IMR-90 (cell line): ENCODE measurements around the gene CACNA1D. TPM values are rescaled to one million over a fixed set of nuclear protein-coding genes. Genes with fewer than 3 reads are reported as not detected.

ENCODE experiments used
- ATAC-seq: fragments of 200-7000 bp; cut with Tn5 transposase; 2 replicates; pipeline ENCODE4 v1.9.1; 2020; ENCODE audit warnings: low read depth, mild to moderate bottlenecking, moderate library complexity
- BruUV-seq: library from RNA; stranded (reverse); fragments of 400-500 nt; replicated peaks from 2 replicates; lab custom pipeline; 2021; lab: Mats Ljungman, UMichigan
- CTCF ChIA-PET: fragments of 300-600 bp; formaldehyde crosslinking; extraction: SDS; loops from one replicate; lab custom pipeline; 2021; ENCODE audit warnings: antibody characterized with exemption; lab: Yijun Ruan, JAX
- POLR2A ChIA-PET: fragments of 300-600 bp; sonication (Branson Sonifier 250); formaldehyde crosslinking; loops from one replicate; lab custom pipeline; 2022; ENCODE audit warnings: antibody characterized with exemption; ENCODE audit not compliant: unreplicated experiment; lab: Charles Lee
- DNase-seq: peaks from one replicate; pipeline ENCODE4 v3.0.0; 2013
- H2AFZ ChIP-seq: replicated peaks from 2 replicates; pipeline ENCODE3; 2013; ENCODE audit warnings: low read length, mild to moderate bottlenecking; ENCODE audit not compliant: poor library complexity
- H2AK5ac ChIP-seq: 2 replicates; pipeline ENCODE4 v1.6.1; 2013; ENCODE audit warnings: low read depth, low read length, inconsistent platforms
- H2AK9ac ChIP-seq: replicated peaks from 2 replicates; pipeline ENCODE3; 2013; ENCODE audit warnings: mild to moderate bottlenecking, low read depth, low read length, moderate library complexity; ENCODE audit not compliant: poor library complexity
- H2BK120ac ChIP-seq: 2 replicates; pipeline ENCODE4 v1.6.1; 2013; ENCODE audit warnings: low read depth, low read length, inconsistent platforms
- H2BK15ac ChIP-seq: 3 replicates; pipeline ENCODE4 v1.6.1; 2013; ENCODE audit warnings: low read depth, low read length, inconsistent platforms
- H2BK20ac ChIP-seq: 2 replicates; pipeline ENCODE4 v1.6.1; 2013; ENCODE audit warnings: low read depth, mild to moderate bottlenecking, inconsistent platforms, low read length, moderate library complexity
- H2BK5ac ChIP-seq: 2 replicates; pipeline ENCODE4 v1.6.1; 2013; ENCODE audit warnings: mild to moderate bottlenecking, low read depth, low read length, inconsistent platforms; ENCODE audit not compliant: poor library complexity, severe bottlenecking
- H3K14ac ChIP-seq: replicated peaks from 2 replicates; pipeline ENCODE4 v1.6.1; 2013; ENCODE audit warnings: low read depth, low read length, inconsistent platforms
- H3K18ac ChIP-seq: 2 replicates; pipeline ENCODE4 v1.6.1; 2013; ENCODE audit warnings: low read depth, low read length, control low read depth
- H3K23ac ChIP-seq: 2 replicates; pipeline ENCODE4 v1.6.1; 2013; ENCODE audit warnings: low read depth, low read length, inconsistent platforms
- H3K27ac ChIP-seq: 2 replicates; pipeline ENCODE4 v1.5.1; 2013; ENCODE audit warnings: mild to moderate bottlenecking, control low read depth, low read length; ENCODE audit not compliant: insufficient read depth
- H3K27me3 ChIP-seq: 2 replicates; pipeline ENCODE4 v1.6.1; 2013; ENCODE audit warnings: low read length; ENCODE audit not compliant: control insufficient read depth, insufficient read depth
- H3K36me3 ChIP-seq: 2 replicates; pipeline ENCODE4 v1.6.1; 2013; ENCODE audit warnings: low read length, mixed read lengths; ENCODE audit not compliant: control insufficient read depth, insufficient read depth
- H3K4ac ChIP-seq: 2 replicates; pipeline ENCODE4 v1.6.1; 2013; ENCODE audit warnings: low read depth, low read length, inconsistent platforms
- H3K4me1 ChIP-seq: 2 replicates; pipeline ENCODE4 v1.6.1; 2013; ENCODE audit warnings: low read length, mixed read lengths; ENCODE audit not compliant: control insufficient read depth, insufficient read depth
- H3K4me2 ChIP-seq: 2 replicates; pipeline ENCODE4 v1.6.1; 2013; ENCODE audit warnings: low read depth, mild to moderate bottlenecking, control low read depth, low read length, moderate library complexity
- H3K4me3 ChIP-seq: 2 replicates; pipeline ENCODE4 v1.5.1; 2013; ENCODE audit warnings: low read depth, mild to moderate bottlenecking, control low read depth, low read length, moderate library complexity; ENCODE audit not compliant: insufficient read depth
- H3K56ac ChIP-seq: 2 replicates; pipeline ENCODE4 v1.6.1; 2013; ENCODE audit warnings: low read length, inconsistent platforms; ENCODE audit not compliant: insufficient read depth; ENCODE audit errors: extremely low read depth
- H3K79me1 ChIP-seq, 2 experiments: 2 replicates each; pipeline ENCODE4 v1.6.1; 2013; ENCODE audit warnings: low read length in 2 of 2, inconsistent platforms in 1 of 2, low read depth in 1 of 2
- H3K9ac ChIP-seq: 2 replicates; pipeline ENCODE4 v1.6.1; 2013; ENCODE audit warnings: low read depth, low read length, control low read depth
- H3K9me1 ChIP-seq: 2 replicates; pipeline ENCODE4 v1.6.1; 2013; ENCODE audit warnings: low read length, inconsistent platforms; ENCODE audit not compliant: insufficient read depth
- H3K9me3 ChIP-seq: 2 replicates; pipeline ENCODE4 v1.6.1; 2013; ENCODE audit warnings: low read length; ENCODE audit not compliant: control insufficient read depth, insufficient read depth
- H4K20me1 ChIP-seq: 2 replicates; pipeline ENCODE4 v1.6.1; 2013; ENCODE audit warnings: low read length, inconsistent platforms; ENCODE audit not compliant: insufficient read depth
- H4K5ac ChIP-seq: 2 replicates; pipeline ENCODE4 v1.6.1; 2013; ENCODE audit warnings: mild to moderate bottlenecking, low read depth, low read length, control low read depth
- H4K8ac ChIP-seq, 2 experiments: 2 replicates each; pipeline ENCODE4 v1.6.1; 2013; ENCODE audit warnings: low read depth in 2 of 2, low read length in 2 of 2, control low read depth in 1 of 2, inconsistent platforms in 1 of 2
- H4K91ac ChIP-seq: 2 replicates; pipeline ENCODE4 v1.6.1; 2013; ENCODE audit warnings: low read depth, low read length, inconsistent platforms; ENCODE audit not compliant: insufficient read depth
- BHLHE40 ChIP-seq: fragments of 150-350 bp; IDR thresholded peaks from 2 replicates; pipeline ENCODE4 v1.6.1; 2016; ENCODE audit warnings: mild to moderate bottlenecking, low read depth, low read length
- CEBPB ChIP-seq: IDR thresholded peaks from 2 replicates; pipeline ENCODE4 v1.6.1; 2012; ENCODE audit warnings: low read depth, low read length, improper control_type of control experiment
- CHD1 ChIP-seq: IDR thresholded peaks from 2 replicates; pipeline ENCODE4 v1.6.1; 2012; ENCODE audit warnings: low read depth, low read length, improper control_type of control experiment
- ELK1 ChIP-seq: fragments of 150-350 bp; IDR thresholded peaks from 2 replicates; pipeline ENCODE4 v1.6.1; 2016; ENCODE audit warnings: low read depth, mild to moderate bottlenecking, low read length, moderate library complexity, borderline replicate concordance
- FOS ChIP-seq: fragments of 150-350 bp; IDR thresholded peaks from 2 replicates; pipeline ENCODE4 v1.6.1; 2016; ENCODE audit warnings: low read depth, low read length
- MAFK ChIP-seq: IDR thresholded peaks from 2 replicates; pipeline ENCODE4 v1.6.1; 2012; ENCODE audit warnings: low read depth, low read length, improper control_type of control experiment
- MAZ ChIP-seq: IDR thresholded peaks from 2 replicates; pipeline ENCODE4 v1.6.1; 2012; ENCODE audit warnings: low read depth, mild to moderate bottlenecking, low read length, improper control_type of control experiment, moderate library complexity, borderline replicate concordance
- MXI1 ChIP-seq: IDR thresholded peaks from 2 replicates; pipeline ENCODE4 v1.6.1; 2012; ENCODE audit warnings: low read depth, mild to moderate bottlenecking, low read length, moderate library complexity, borderline replicate concordance
- NFE2L2 ChIP-seq: fragments of 150-350 bp; IDR thresholded peaks from 2 replicates; pipeline ENCODE4 v1.6.1; 2016; ENCODE audit warnings: low read depth, mild to moderate bottlenecking, low read length
- POLR2A ChIP-seq: IDR thresholded peaks from 2 replicates; pipeline ENCODE4 v1.6.1; 2012; ENCODE audit warnings: mild to moderate bottlenecking, low read depth, low read length
- RAD21 ChIP-seq: IDR thresholded peaks from 2 replicates; pipeline ENCODE4 v1.6.1; 2012; ENCODE audit warnings: low read length, improper control_type of control experiment
- RCOR1 ChIP-seq: IDR thresholded peaks from 2 replicates; pipeline ENCODE4 v1.6.1; 2012; ENCODE audit warnings: mild to moderate bottlenecking, low read length, improper control_type of control experiment; ENCODE audit not compliant: insufficient replicate concordance
- RFX5 ChIP-seq: IDR thresholded peaks from 2 replicates; pipeline ENCODE4 v1.8.0; 2012; ENCODE audit warnings: low read depth, mild to moderate bottlenecking, low read length, moderate library complexity
- SMC3 ChIP-seq: fragments of 150-350 bp; IDR thresholded peaks from 2 replicates; pipeline ENCODE4 v1.6.1; 2016; ENCODE audit warnings: low read depth, mild to moderate bottlenecking, antibody characterized with exemption, low read length, moderate library complexity
- WGBS, 2 experiments: methylation state at CpG; one replicate each; pipeline versions ENCODE4 v1.1.5 to v1.1.7; 2013; ENCODE audit warnings: missing lambda C conversion rate in 2 of 2; ENCODE audit not compliant: insufficient read length in 1 of 2; ENCODE audit errors: extremely low coverage in 2 of 2; 5-methylcytosine and 5-hydroxymethylcytosine counted together
- dilution Hi-C: fragments of 300-500 bp; cut with HindIII; formaldehyde crosslinking; loops from one replicate; pipeline ENCODE4 v1.14.3; 2018; ENCODE audit warnings: low sequenced_read_pairs; ENCODE audit not compliant: unreplicated experiment
- in situ Hi-C: fragments of 300-500 bp; cut with MboI; formaldehyde crosslinking; loops from 3 replicates; pipeline ENCODE4 v1.14.3; 2019; ENCODE audit warnings: low sequenced_read_pairs, inconsistent platforms, mixed read lengths
- intact Hi-C: fragments of 100-400 bp; cut with micrococcal nuclease; formaldehyde crosslinking; loops from 2 replicates; pipeline ENCODE4 v1.10.0; 2022
- polyA plus RNA-seq, 3 experiments: library from polyadenylated mRNA; depleted of rRNA; stranded (reverse); fragments of >200 nt; gene quantifications; 2 replicates each; pipeline ENCODE4 v1.2.3, GENCODE V29; 2012; ENCODE audit warnings: low replicate concordance in 1 of 3
- total RNA-seq: library from RNA; depleted of rRNA; stranded (reverse); fragments of >200 nt; gene quantifications from 2 replicates; pipeline ENCODE4 v1.2.3, GENCODE V29; 2012
- TF ChIP-seq, protein P1 (sequence below): fragments of 150-350 bp; IDR thresholded peaks from 2 replicates; pipeline ENCODE4 v1.6.1; 2017; ENCODE audit warnings: mild to moderate bottlenecking, antibody characterized with exemption, low read length, low read depth
- TF ChIP-seq, protein P2 (sequence below): conservative IDR thresholded peaks from 2 replicates; pipeline ENCODE4 v1.5.1; 2012; ENCODE audit warnings: mild to moderate bottlenecking, low read depth, low read length, improper control_type of control experiment

Gene CACNA1D
- total and polyA plus RNA-seq, 2 of the 4 experiments (the other 2 are of a cell fraction) = 0.07 TPM; not detected in 1

GRCh38 chr3:53791317-53791716 lies 296.9 kb downstream of the CACNA1D start:
- in situ Hi-C loops (no loop called here), intact Hi-C loops (no loop called here), dilution Hi-C loops (no loop called here)
- Histone ChIP-seq H2BK20ac (no peak overlapping the region), H2BK120ac (no peak overlapping the region), H3K14ac (no peak overlapping the region), H3K18ac (no peak overlapping the region), H4K91ac (no peak overlapping the region), H3K9ac (no peak overlapping the region), H2AK9ac (no peak overlapping the region), H3K9me1 (no peaks in the 10 kb centered on the region), H3K9me3 (no peaks in the 10 kb centered on the region), H4K5ac (no peak overlapping the region), H2BK15ac (no peak overlapping the region), H3K27me3 (peaks cover 15% of the 10 kb centered on the region), H3K27ac (no peak overlapping the region), H3K36me3 (no peaks in the 10 kb centered on the region), H2AK5ac (no peak overlapping the region), H2BK5ac (no peak overlapping the region), H3K4me1 (no peaks in the 10 kb centered on the region), H3K23ac (no peak overlapping the region), H4K20me1 (no peaks in the 10 kb centered on the region), H2AFZ (no peak overlapping the region), H3K4me3 (no peak overlapping the region), H3K79me1 (no peaks in the 10 kb centered on the region), H3K56ac (no peak overlapping the region), H3K4me2 (no peak overlapping the region), H4K8ac (no peak overlapping the region), H3K4ac (no peak overlapping the region)
- TF ChIP-seq BHLHE40 (no peak), FOS (no peak), SMC3 (no peak), NFE2L2 (no peak), RCOR1 (no peak), CEBPB (no peak), ELK1 (no peak), RAD21 (no peak), CHD1 (no peak), POLR2A (no peak), MAFK (no peak), MXI1 (no peak), RFX5 (no peak), MAZ (no peak)
- TF ChIP-seq, protein P1, sequence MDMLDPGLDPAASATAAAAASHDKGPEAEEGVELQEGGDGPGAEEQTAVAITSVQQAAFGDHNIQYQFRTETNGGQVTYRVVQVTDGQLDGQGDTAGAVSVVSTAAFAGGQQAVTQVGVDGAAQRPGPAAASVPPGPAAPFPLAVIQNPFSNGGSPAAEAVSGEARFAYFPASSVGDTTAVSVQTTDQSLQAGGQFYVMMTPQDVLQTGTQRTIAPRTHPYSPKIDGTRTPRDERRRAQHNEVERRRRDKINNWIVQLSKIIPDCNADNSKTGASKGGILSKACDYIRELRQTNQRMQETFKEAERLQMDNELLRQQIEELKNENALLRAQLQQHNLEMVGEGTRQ = no peak
- TF ChIP-seq, protein P2, sequence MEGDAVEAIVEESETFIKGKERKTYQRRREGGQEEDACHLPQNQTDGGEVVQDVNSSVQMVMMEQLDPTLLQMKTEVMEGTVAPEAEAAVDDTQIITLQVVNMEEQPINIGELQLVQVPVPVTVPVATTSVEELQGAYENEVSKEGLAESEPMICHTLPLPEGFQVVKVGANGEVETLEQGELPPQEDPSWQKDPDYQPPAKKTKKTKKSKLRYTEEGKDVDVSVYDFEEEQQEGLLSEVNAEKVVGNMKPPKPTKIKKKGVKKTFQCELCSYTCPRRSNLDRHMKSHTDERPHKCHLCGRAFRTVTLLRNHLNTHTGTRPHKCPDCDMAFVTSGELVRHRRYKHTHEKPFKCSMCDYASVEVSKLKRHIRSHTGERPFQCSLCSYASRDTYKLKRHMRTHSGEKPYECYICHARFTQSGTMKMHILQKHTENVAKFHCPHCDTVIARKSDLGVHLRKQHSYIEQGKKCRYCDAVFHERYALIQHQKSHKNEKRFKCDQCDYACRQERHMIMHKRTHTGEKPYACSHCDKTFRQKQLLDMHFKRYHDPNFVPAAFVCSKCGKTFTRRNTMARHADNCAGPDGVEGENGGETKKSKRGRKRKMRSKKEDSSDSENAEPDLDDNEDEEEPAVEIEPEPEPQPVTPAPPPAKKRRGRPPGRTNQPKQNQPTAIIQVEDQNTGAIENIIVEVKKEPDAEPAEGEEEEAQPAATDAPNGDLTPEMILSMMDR = no peak
- POLR2A ChIA-PET = no interaction called here
- BruUV-seq = no TSS peak
- ATAC-seq (no peak), DNase-seq (no peak)
- WGBS, 2 experiments = 80% methylated on average over 1 of the region's 7 CpGs; no CpG with 5 or more reads in 1 of the 2 experiments
- CTCF ChIA-PET = interaction anchor here (1.6 kb wide), 1 partner anchor 11 kb away, joined by 4 read pairs; no protein-coding TSS in a partner anchor
